Caco-2 (cell line): ENCODE data around the gene ZNRF1. TPM values are rescaled to one million over a fixed set of nuclear protein-coding genes. Genes with fewer than 3 reads are reported as not detected.

Experiments
- BruUV-seq: library from RNA; stranded (reverse); fragments of 400-500 nt; replicated peaks from 2 replicates; lab custom pipeline; 2021; lab: Mats Ljungman, UMichigan
- CTCF ChIA-PET: fragments of 300-600 bp; sonication (Branson Sonifier 250); formaldehyde crosslinking; loops from one replicate; lab custom pipeline; 2022; ENCODE audit warnings: antibody characterized with exemption; lab: Charles Lee
- POLR2A ChIA-PET: fragments of 300-600 bp; sonication (Branson Sonifier 250); formaldehyde crosslinking; loops from one replicate; lab custom pipeline; 2022; ENCODE audit warnings: antibody characterized with exemption; lab: Charles Lee
- DNase-seq, 2 experiments: peaks; one replicate each; pipeline versions ENCODE4 v3.0.0 to v3.0.0-alpha.2; 2020 to 2022
- H3K27me3 ChIP-seq: replicated peaks from 2 replicates; pipeline ENCODE4 v1.6.0; 2011; ENCODE audit warnings: low read length; ENCODE audit not compliant: control insufficient read depth, insufficient read depth
- H3K36me3 ChIP-seq: 2 replicates; pipeline ENCODE4 v1.5.1; 2011; ENCODE audit warnings: low read length; ENCODE audit not compliant: control insufficient read depth, insufficient read depth
- H3K4me1 ChIP-seq: fragments of 250-450 bp; sonication (Bioruptor Pico); 2 replicates; pipeline ENCODE4 v1.5.1; 2020; ENCODE audit warnings: mild to moderate bottlenecking
- H3K4me3 ChIP-seq: 2 replicates; pipeline ENCODE4 v1.5.1; 2011; ENCODE audit warnings: low read depth, mild to moderate bottlenecking, control low read depth, low read length
- H3K9me3 ChIP-seq: fragments of 250-450 bp; sonication (Bioruptor Pico); 2 replicates; pipeline ENCODE4 v1.5.1; 2020; ENCODE audit warnings: mild to moderate bottlenecking, moderate library complexity
- H3K27ac Mint-ChIP-seq: one replicate; pipeline ENCODE4 v1.8.0; 2022; ENCODE audit warnings: mixed read lengths; ENCODE audit not compliant: unreplicated experiment
- H3K27me3 Mint-ChIP-seq: one replicate; pipeline ENCODE4 v1.8.0; 2022; ENCODE audit warnings: mixed read lengths; ENCODE audit not compliant: insufficient read depth, unreplicated experiment
- H3K36me3 Mint-ChIP-seq: one replicate; pipeline ENCODE4 v1.8.0; 2022; ENCODE audit warnings: mild to moderate bottlenecking, mixed read lengths; ENCODE audit not compliant: insufficient read depth, unreplicated experiment
- H3K4me1 Mint-ChIP-seq: one replicate; pipeline ENCODE4 v1.8.0; 2022; ENCODE audit warnings: low read depth, mixed read lengths; ENCODE audit not compliant: unreplicated experiment
- H3K4me3 Mint-ChIP-seq: one replicate; pipeline ENCODE4 v1.8.0; 2022; ENCODE audit warnings: mild to moderate bottlenecking, moderate library complexity, mixed read lengths; ENCODE audit not compliant: unreplicated experiment
- H3K9me3 Mint-ChIP-seq: one replicate; pipeline ENCODE4 v1.8.0; 2022; ENCODE audit warnings: mixed read lengths; ENCODE audit not compliant: unreplicated experiment
- intact Hi-C: fragments of 100-400 bp; cut with micrococcal nuclease; formaldehyde crosslinking; loops from one replicate; pipeline ENCODE4 v1.10.0; 2022; ENCODE audit not compliant: unreplicated experiment
- total RNA-seq: library from RNA; stranded (reverse); gene quantifications from 2 replicates; pipeline ENCODE4 v1.2.3, GENCODE V29; 2022
- TF ChIP-seq, protein P1 (sequence below), 2 experiments: fragments of 200-600 bp in 1 of 2; IDR thresholded peaks; 1 replicate in 1 of 2; 2 replicates in 1 of 2; pipeline versions ENCODE4 v1.5.1 to v1.8.0; 2011 to 2022; ENCODE audit warnings: antibody characterized with exemption in 1 of 2, control low read depth in 1 of 2, inconsistent platforms in 1 of 2, low read depth in 1 of 2, low read length in 1 of 2, mild to moderate bottlenecking in 1 of 2, moderate library complexity in 1 of 2; ENCODE audit not compliant: insufficient read depth in 1 of 2, severe bottlenecking in 1 of 2, unreplicated experiment in 1 of 2

The ZNRF1 gene
- total RNA-seq, 1 experiment from 2014 or later = 68.6 TPM

GRCh38 chr16:75106351-75107274, 107.8 kb downstream of the ZNRF1 start:
- no peak overlapping the region for H3K4me3 ChIP-seq
- intact Hi-C loops = no loop called here
- no peaks in the 10 kb centered on the region for H3K9me3 ChIP-seq
- H3K4me1 ChIP-seq = peaks cover 13% of the 10 kb centered on the region
- Mint-ChIP-seq H3K9me3 (no peaks in the 10 kb centered on the region), H3K27me3 (no peaks in the 10 kb centered on the region), H3K4me1 (peaks cover 26% of the 10 kb centered on the region), H3K4me3 (no peak overlapping the region), H3K27ac (no peak overlapping the region), H3K36me3 (peaks cover 41% of the 10 kb centered on the region)
- no TSS peak for BruUV-seq
- DNase-seq = no peak
- H3K36me3 ChIP-seq = peaks cover 6% of the 10 kb centered on the region; the same call in 1 of the 2 replicates
- ChIA-PET CTCF (no interaction called here), POLR2A (no interaction called here)
- TF ChIP-seq, protein P1, sequence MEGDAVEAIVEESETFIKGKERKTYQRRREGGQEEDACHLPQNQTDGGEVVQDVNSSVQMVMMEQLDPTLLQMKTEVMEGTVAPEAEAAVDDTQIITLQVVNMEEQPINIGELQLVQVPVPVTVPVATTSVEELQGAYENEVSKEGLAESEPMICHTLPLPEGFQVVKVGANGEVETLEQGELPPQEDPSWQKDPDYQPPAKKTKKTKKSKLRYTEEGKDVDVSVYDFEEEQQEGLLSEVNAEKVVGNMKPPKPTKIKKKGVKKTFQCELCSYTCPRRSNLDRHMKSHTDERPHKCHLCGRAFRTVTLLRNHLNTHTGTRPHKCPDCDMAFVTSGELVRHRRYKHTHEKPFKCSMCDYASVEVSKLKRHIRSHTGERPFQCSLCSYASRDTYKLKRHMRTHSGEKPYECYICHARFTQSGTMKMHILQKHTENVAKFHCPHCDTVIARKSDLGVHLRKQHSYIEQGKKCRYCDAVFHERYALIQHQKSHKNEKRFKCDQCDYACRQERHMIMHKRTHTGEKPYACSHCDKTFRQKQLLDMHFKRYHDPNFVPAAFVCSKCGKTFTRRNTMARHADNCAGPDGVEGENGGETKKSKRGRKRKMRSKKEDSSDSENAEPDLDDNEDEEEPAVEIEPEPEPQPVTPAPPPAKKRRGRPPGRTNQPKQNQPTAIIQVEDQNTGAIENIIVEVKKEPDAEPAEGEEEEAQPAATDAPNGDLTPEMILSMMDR (IDR thresholded peaks at IDR 0.05; ENCODE audit: insufficient read depth in 1 of 2, low read depth in 1 of 2, low read length in 1 of 2, severe bottlenecking in 1 of 2, unreplicated experiment in 1 of 2) = no peak
- H3K27me3 ChIP-seq = no peaks in the 10 kb centered on the region

DNA sequence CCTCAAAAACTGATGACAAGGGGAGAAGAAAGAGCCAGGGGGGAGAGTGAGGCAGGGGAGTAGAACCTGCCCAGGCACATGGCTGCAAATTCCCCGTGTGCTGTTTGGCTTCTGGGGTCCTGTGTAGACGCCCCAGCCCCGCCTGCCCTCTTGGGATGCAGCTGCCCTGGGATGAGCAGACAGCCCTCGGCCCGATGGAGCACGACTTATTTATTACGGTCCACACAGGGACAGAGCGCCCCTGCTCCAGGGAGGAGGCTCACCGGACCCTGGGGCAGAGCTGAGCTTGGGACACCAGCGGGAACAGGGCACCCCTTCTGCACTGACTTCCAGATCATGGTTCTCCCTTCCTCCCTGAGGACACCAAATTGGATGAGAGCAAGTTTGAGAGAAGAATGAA, 108.7 kb downstream of the ZNRF1 start:
- H3K9me3 ChIP-seq = no peaks in the 10 kb centered on the region
- POLR2A ChIA-PET = no interaction called here
- no peaks in the 10 kb centered on the region for H3K27me3 Mint-ChIP-seq
- H3K27ac Mint-ChIP-seq = no peak overlapping the region
- no peaks in the 10 kb centered on the region for H3K27me3 ChIP-seq
- CTCF ChIA-PET = no interaction called here
- no peak overlapping the region for H3K4me3 ChIP-seq
- DNase-seq = no peak
- H3K9me3 Mint-ChIP-seq = no peaks in the 10 kb centered on the region
- TF ChIP-seq, protein P1 (IDR thresholded peaks at IDR 0.05; ENCODE audit: insufficient read depth in 1 of 2, low read depth in 1 of 2, low read length in 1 of 2, severe bottlenecking in 1 of 2, unreplicated experiment in 1 of 2) = no peak
- H3K4me1 Mint-ChIP-seq = peaks cover 28% of the 10 kb centered on the region
- peaks cover 18% of the 10 kb centered on the region for H3K4me1 ChIP-seq
- H3K36me3 ChIP-seq = peaks cover 6% of the 10 kb centered on the region; the same call in 1 of the 2 replicates
- intact Hi-C loops = no loop called here
- H3K4me3 Mint-ChIP-seq = no peak overlapping the region
- BruUV-seq = no TSS peak
- H3K36me3 Mint-ChIP-seq = peaks cover 46% of the 10 kb centered on the region

- ChIA-PET CTCF (interaction anchor here (3.9 kb wide), 1 partner anchor 111 kb away, joined by 112 read pairs; the partner anchor contains the start of gene ZNRF1), POLR2A (no interaction called here)
- H3K4me1 Mint-ChIP-seq = peaks cover 37% of the 10 kb centered on the region
- DNase-seq = no peak
- no TSS peak for BruUV-seq
- intact Hi-C loops = no loop called here
- H3K4me3 Mint-ChIP-seq = no peak overlapping the region
- TF ChIP-seq, protein P1 (IDR thresholded peaks at IDR 0.05; ENCODE audit: insufficient read depth in 1 of 2, low read depth in 1 of 2, low read length in 1 of 2, severe bottlenecking in 1 of 2, unreplicated experiment in 1 of 2) = no peak
- peaks cover 18% of the 10 kb centered on the region for H3K4me1 ChIP-seq
- H3K27me3 Mint-ChIP-seq = no peaks in the 10 kb centered on the region
- no peaks in the 10 kb centered on the region for H3K27me3 ChIP-seq
- H3K36me3 ChIP-seq = peaks cover 6% of the 10 kb centered on the region; the same call in 1 of the 2 replicates
- H3K36me3 Mint-ChIP-seq = peaks cover 57% of the 10 kb centered on the region
- no peak overlapping the region for H3K27ac Mint-ChIP-seq
- H3K9me3 Mint-ChIP-seq = no peaks in the 10 kb centered on the region
- no peaks in the 10 kb centered on the region for H3K9me3 ChIP-seq
- H3K4me3 ChIP-seq = no peak overlapping the region
Observed at GRCh38 chr16:75108792-75109731, 110.2 kb downstream of the ZNRF1 start.
